ENCODE measurements around the gene HAUS5.

The HAUS5 gene

DNA sequence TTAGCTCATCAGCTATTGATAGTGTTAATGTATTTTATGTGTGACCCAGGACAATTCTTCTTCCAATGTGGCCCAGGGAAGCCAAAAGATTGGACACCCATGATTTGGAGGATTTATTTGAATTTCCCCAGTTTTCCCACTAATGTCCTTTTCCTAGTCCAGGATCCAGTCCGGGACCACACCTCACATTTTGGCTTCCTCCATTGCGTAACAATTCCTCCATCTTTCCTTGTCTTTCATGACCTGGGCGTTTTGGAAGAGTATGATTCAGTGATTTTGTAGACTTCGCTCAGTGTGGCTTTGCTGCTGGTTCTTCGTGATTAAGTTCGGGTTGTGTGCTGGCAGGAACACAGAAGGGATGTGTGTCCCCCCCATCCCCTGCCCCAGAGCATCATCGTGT lies 45.8 kb upstream of the HAUS5 start:
- TF ChIP-seq POLR2A (IDR thresholded peaks at IDR 0.05; ENCODE audit: extremely low read depth, insufficient read length) = no peak
- TF ChIP-seq, protein P1, sequence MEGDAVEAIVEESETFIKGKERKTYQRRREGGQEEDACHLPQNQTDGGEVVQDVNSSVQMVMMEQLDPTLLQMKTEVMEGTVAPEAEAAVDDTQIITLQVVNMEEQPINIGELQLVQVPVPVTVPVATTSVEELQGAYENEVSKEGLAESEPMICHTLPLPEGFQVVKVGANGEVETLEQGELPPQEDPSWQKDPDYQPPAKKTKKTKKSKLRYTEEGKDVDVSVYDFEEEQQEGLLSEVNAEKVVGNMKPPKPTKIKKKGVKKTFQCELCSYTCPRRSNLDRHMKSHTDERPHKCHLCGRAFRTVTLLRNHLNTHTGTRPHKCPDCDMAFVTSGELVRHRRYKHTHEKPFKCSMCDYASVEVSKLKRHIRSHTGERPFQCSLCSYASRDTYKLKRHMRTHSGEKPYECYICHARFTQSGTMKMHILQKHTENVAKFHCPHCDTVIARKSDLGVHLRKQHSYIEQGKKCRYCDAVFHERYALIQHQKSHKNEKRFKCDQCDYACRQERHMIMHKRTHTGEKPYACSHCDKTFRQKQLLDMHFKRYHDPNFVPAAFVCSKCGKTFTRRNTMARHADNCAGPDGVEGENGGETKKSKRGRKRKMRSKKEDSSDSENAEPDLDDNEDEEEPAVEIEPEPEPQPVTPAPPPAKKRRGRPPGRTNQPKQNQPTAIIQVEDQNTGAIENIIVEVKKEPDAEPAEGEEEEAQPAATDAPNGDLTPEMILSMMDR (IDR thresholded peaks at IDR 0.05; ENCODE audit: low read depth, low read length) = no peak
- TF ChIP-seq, protein P2, sequence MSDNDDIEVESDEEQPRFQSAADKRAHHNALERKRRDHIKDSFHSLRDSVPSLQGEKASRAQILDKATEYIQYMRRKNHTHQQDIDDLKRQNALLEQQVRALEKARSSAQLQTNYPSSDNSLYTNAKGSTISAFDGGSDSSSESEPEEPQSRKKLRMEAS (IDR thresholded peaks at IDR 0.05; ENCODE audit: low read depth, low read length) = no peak
- no peak for TF ChIP-seq MYC (IDR thresholded peaks at IDR 0.05; ENCODE audit: low read depth, low read length)
- no peak overlapping the region for H3K4me3 ChIP-seq (ENCODE audit: low read depth, low read length)
- DNase-seq (ENCODE audit: low read depth) = no peak

DNA sequence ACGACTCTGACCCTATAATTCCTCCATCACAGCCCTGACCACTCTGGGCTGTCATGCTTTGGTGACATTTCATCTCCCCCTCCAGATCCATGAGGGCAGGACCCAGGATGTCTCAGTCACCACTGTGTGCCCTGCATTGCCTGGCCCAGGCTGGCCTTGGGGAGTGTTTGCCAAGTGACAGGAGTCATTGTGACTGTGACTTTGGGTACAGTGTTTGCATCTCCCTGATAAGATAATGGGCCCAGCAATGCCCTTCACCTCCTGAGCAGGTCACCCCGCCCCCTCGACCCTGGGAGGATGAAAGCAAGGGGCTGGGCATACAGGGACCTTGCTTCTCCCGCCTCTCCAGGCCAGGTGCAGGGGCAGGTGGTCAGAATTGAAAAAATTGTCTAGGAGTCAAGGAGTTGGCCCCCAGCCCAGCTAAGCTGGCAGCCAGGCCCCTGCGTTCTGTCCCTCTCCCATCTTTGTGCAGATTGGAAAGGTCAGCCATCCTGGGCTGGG lies 43.2 kb upstream of the HAUS5 start:
- TF ChIP-seq POLR2A (IDR thresholded peaks at IDR 0.05; ENCODE audit: extremely low read depth, insufficient read length) = no peak
- TF ChIP-seq, protein P2 (IDR thresholded peaks at IDR 0.05; ENCODE audit: low read depth, low read length) = no peak
- TF ChIP-seq, protein P1 (IDR thresholded peaks at IDR 0.05; ENCODE audit: low read depth, low read length) = no peak
- TF ChIP-seq MYC (IDR thresholded peaks at IDR 0.05; ENCODE audit: low read depth, low read length) = no peak
- no peak overlapping the region for H3K4me3 ChIP-seq (ENCODE audit: low read depth, low read length)
- no peak for DNase-seq (ENCODE audit: low read depth)

DNA sequence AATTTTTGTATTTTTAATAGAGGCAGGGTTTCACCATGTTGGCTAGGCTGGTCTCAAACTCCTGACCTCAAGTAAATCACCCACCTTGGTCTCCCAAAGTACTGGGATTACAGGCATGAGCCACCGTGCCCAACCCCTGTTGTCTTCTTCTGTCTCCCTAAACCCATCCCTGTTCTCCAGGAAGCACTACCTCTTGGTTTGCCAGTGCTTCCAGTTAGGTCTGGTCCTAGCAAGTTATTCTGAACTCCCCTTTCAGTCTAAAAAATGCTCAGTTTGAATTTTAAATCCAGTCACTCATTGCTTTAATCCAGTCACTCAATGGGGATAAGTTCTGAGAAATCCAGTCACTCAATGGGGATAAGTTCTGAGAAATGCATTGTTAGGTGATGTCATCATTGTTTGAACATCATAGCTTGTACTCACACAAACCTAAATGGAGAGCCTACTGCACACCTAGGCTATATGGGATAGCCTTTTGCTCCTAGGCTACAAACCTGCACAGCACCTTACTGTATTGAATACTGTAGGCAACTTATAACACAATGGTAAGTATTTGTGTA lies 41.0 kb upstream of the HAUS5 start:
- TF ChIP-seq, protein P2 (IDR thresholded peaks at IDR 0.05; ENCODE audit: low read depth, low read length) = no peak
- TF ChIP-seq MYC (IDR thresholded peaks at IDR 0.05; ENCODE audit: low read depth, low read length) = no peak
- no peak overlapping the region for H3K4me3 ChIP-seq (ENCODE audit: low read depth, low read length)
- DNase-seq (ENCODE audit: low read depth) = no peak

DNA sequence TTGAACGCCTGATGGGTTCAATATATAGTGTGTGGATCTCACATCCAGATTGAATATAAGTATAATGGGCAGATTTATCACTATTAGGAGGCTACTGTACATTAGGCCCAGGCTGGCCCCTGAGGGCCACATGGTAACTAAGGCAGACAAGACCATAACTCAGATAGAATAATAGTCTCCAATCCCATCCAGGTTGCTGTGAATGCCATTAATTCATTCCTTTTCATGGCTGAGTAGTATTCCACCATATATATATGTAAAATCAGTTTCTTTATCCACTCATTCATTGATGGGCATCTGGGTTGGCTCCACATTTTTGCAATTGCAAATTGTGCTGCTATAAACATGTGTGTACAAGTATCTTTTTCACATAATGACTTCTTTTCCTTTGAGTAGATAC lies 34.6 kb upstream of the HAUS5 start:
- TF ChIP-seq, protein P2 (IDR thresholded peaks at IDR 0.05; ENCODE audit: low read depth, low read length) = no peak
- TF ChIP-seq, protein P1 (IDR thresholded peaks at IDR 0.05; ENCODE audit: low read depth, low read length) = no peak
- TF ChIP-seq MYC (IDR thresholded peaks at IDR 0.05; ENCODE audit: low read depth, low read length) = no peak
- no peak for TF ChIP-seq POLR2A (IDR thresholded peaks at IDR 0.05; ENCODE audit: extremely low read depth, insufficient read length)
- no peak overlapping the region for H3K4me3 ChIP-seq (ENCODE audit: low read depth, low read length)
- no peak for DNase-seq (ENCODE audit: low read depth)

DNA sequence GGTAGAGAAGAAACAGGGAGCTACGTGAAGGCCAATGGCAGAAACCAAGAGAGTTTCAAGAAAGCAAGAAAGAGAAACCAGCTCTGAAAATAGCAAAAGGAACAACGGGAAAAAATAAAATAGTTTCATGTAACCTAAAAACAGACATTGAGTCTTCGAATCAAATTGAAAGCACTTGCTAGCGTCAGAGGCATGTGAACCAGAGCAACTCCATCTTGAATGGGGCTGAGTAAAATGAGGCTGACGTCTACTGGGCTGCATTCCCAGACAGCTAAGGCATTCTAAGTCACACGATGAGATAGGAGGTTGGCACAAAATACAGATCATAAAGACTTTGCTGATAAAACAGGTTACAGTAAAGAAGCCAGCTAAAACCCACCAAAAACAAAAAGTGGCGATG lies 33.8 kb upstream of the HAUS5 start:
- no peak for DNase-seq (ENCODE audit: low read depth)
- no peak overlapping the region for H3K4me3 ChIP-seq (ENCODE audit: low read depth, low read length)
- TF ChIP-seq MYC (IDR thresholded peaks at IDR 0.05; ENCODE audit: low read depth, low read length) (no peak), POLR2A (IDR thresholded peaks at IDR 0.05; ENCODE audit: extremely low read depth, insufficient read length) (no peak)
- TF ChIP-seq, protein P1 (IDR thresholded peaks at IDR 0.05; ENCODE audit: low read depth, low read length) = no peak
- TF ChIP-seq, protein P2 (IDR thresholded peaks at IDR 0.05; ENCODE audit: low read depth, low read length) = no peak

DNA sequence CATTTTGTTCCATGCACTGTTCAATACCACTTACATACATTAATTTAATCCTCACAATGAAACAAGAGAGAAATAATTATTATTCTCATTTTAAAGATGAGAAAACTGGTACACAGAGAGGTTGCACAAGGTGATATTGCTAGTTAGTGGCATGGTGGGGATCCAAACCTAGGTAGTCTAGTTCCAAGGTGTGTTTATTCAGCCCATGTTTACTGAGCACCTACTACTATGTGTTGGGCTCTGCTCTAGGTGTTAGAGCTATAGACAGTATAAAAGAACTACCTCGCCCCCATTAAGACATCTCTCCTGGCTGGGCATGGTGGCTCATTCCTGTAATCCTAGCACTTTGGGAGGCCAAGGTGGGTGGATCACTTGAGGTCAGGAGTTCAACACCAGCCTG lies 29.8 kb upstream of the HAUS5 start:
- no peak for DNase-seq (ENCODE audit: low read depth)
- H3K4me3 ChIP-seq (ENCODE audit: low read depth, low read length) = no peak overlapping the region
- TF ChIP-seq POLR2A (IDR thresholded peaks at IDR 0.05; ENCODE audit: extremely low read depth, insufficient read length) = no peak
- TF ChIP-seq, protein P1 (IDR thresholded peaks at IDR 0.05; ENCODE audit: low read depth, low read length) = no peak
- TF ChIP-seq MYC (IDR thresholded peaks at IDR 0.05; ENCODE audit: low read depth, low read length) = no peak
- TF ChIP-seq, protein P2 (IDR thresholded peaks at IDR 0.05; ENCODE audit: low read depth, low read length) = no peak

Measured in NB4 (cell line).